ENCODE results near the gene ALDH1A2.

Gene ALDH1A2

GRCh38 chr15:58019503-58020376 lies 45.8 kb downstream of the ALDH1A2 start:
- H3K9me2 ChIP-seq (replicated peaks; ENCODE audit: insufficient read depth, low read length): no peaks in the 10 kb centered on the region
- no peaks in the 10 kb centered on the region for H4K20me1 ChIP-seq (ENCODE audit: low read depth, low read length)
- H3K27ac ChIP-seq (ENCODE audit: low read depth, low read length): no peak overlapping the region
- H3F3A ChIP-seq (ENCODE audit: insufficient read depth): no peaks in the 10 kb centered on the region
- no peaks in the 10 kb centered on the region for H3K79me2 ChIP-seq (ENCODE audit: insufficient read depth, low read length)
- no peak overlapping the region for H2AFZ ChIP-seq (ENCODE audit: low read depth, low read length, severe bottlenecking)
- TF ChIP-seq CTCF (IDR thresholded peaks at IDR 0.05; ENCODE audit: insufficient read depth, low read length, poor library complexity, severe bottlenecking) (no peak), EZH2phosphoT487 (conservative IDR thresholded peaks at IDR 0.05; ENCODE audit: low read length) (no peak)
- no peaks in the 10 kb centered on the region for H3K9me3 ChIP-seq (ENCODE audit: insufficient read depth, low read length)
- H3K36me3 ChIP-seq (ENCODE audit: low read length): no peaks in the 10 kb centered on the region
- no peak overlapping the region for H3K9ac ChIP-seq (ENCODE audit: low read length)
- H3K4me2 ChIP-seq (ENCODE audit: low read depth, low read length, poor library complexity, severe bottlenecking): no peak overlapping the region
- H3K4me3 ChIP-seq (ENCODE audit: insufficient read depth, low read length, poor library complexity, severe bottlenecking): no peak overlapping the region
- H3K27me3 ChIP-seq (ENCODE audit: low read length): no peaks in the 10 kb centered on the region

- Histone ChIP-seq H3K79me2 (ENCODE audit: insufficient read depth, low read length) (no peaks in the 10 kb centered on the region), H3K36me3 (ENCODE audit: low read length) (no peaks in the 10 kb centered on the region), H3K27ac (ENCODE audit: low read depth, low read length) (no peak overlapping the region), H3K9ac (ENCODE audit: low read length) (no peak overlapping the region), H3F3A (ENCODE audit: insufficient read depth) (no peaks in the 10 kb centered on the region), H4K20me1 (ENCODE audit: low read depth, low read length) (no peaks in the 10 kb centered on the region), H3K9me2 (replicated peaks; ENCODE audit: insufficient read depth, low read length) (no peaks in the 10 kb centered on the region), H3K4me3 (ENCODE audit: insufficient read depth, low read length, poor library complexity, severe bottlenecking) (no peak overlapping the region), H3K4me2 (ENCODE audit: low read depth, low read length, poor library complexity, severe bottlenecking) (no peak overlapping the region), H3K27me3 (ENCODE audit: low read length) (no peaks in the 10 kb centered on the region), H3K9me3 (ENCODE audit: insufficient read depth, low read length) (no peaks in the 10 kb centered on the region), H2AFZ (ENCODE audit: low read depth, low read length, severe bottlenecking) (no peak overlapping the region)
- TF ChIP-seq EZH2phosphoT487 (conservative IDR thresholded peaks at IDR 0.05; ENCODE audit: low read length) (no peak), CTCF (IDR thresholded peaks at IDR 0.05; ENCODE audit: insufficient read depth, low read length, poor library complexity, severe bottlenecking) (no peak)
These were observed 47.6 kb downstream of the ALDH1A2 start for GRCh38 chr15:58017869-58018268.

- Histone ChIP-seq H3K79me2 (ENCODE audit: insufficient read depth, low read length) (no peaks in the 10 kb centered on the region), H3K36me3 (ENCODE audit: low read length) (no peaks in the 10 kb centered on the region), H3K27ac (ENCODE audit: low read depth, low read length) (no peak overlapping the region), H4K20me1 (ENCODE audit: low read depth, low read length) (no peaks in the 10 kb centered on the region), H3K9ac (ENCODE audit: low read length) (no peak overlapping the region), H3K4me3 (ENCODE audit: insufficient read depth, low read length, poor library complexity, severe bottlenecking) (no peak overlapping the region), H3F3A (ENCODE audit: insufficient read depth) (no peaks in the 10 kb centered on the region), H3K9me2 (replicated peaks; ENCODE audit: insufficient read depth, low read length) (no peaks in the 10 kb centered on the region), H2AFZ (ENCODE audit: low read depth, low read length, severe bottlenecking) (no peak overlapping the region), H3K4me2 (ENCODE audit: low read depth, low read length, poor library complexity, severe bottlenecking) (no peak overlapping the region), H3K27me3 (ENCODE audit: low read length) (no peaks in the 10 kb centered on the region), H3K9me3 (ENCODE audit: insufficient read depth, low read length) (no peaks in the 10 kb centered on the region)
- TF ChIP-seq CTCF (IDR thresholded peaks at IDR 0.05; ENCODE audit: insufficient read depth, low read length, poor library complexity, severe bottlenecking): no peak
- no peak for TF ChIP-seq EZH2phosphoT487 (conservative IDR thresholded peaks at IDR 0.05; ENCODE audit: low read length)
These were observed 48.8 kb downstream of the ALDH1A2 start for GRCh38 chr15:58016581-58017175.

Measured in SU-DHL-6 (cell line).